Measurements from ENCODE around the gene COL6A5.
"Not testable (repeated sequence)": the region's sequence is repeated elsewhere in the genome, so short reads cannot be mapped to it uniquely, and the experiment has no call there.

Gene COL6A5, protein sequence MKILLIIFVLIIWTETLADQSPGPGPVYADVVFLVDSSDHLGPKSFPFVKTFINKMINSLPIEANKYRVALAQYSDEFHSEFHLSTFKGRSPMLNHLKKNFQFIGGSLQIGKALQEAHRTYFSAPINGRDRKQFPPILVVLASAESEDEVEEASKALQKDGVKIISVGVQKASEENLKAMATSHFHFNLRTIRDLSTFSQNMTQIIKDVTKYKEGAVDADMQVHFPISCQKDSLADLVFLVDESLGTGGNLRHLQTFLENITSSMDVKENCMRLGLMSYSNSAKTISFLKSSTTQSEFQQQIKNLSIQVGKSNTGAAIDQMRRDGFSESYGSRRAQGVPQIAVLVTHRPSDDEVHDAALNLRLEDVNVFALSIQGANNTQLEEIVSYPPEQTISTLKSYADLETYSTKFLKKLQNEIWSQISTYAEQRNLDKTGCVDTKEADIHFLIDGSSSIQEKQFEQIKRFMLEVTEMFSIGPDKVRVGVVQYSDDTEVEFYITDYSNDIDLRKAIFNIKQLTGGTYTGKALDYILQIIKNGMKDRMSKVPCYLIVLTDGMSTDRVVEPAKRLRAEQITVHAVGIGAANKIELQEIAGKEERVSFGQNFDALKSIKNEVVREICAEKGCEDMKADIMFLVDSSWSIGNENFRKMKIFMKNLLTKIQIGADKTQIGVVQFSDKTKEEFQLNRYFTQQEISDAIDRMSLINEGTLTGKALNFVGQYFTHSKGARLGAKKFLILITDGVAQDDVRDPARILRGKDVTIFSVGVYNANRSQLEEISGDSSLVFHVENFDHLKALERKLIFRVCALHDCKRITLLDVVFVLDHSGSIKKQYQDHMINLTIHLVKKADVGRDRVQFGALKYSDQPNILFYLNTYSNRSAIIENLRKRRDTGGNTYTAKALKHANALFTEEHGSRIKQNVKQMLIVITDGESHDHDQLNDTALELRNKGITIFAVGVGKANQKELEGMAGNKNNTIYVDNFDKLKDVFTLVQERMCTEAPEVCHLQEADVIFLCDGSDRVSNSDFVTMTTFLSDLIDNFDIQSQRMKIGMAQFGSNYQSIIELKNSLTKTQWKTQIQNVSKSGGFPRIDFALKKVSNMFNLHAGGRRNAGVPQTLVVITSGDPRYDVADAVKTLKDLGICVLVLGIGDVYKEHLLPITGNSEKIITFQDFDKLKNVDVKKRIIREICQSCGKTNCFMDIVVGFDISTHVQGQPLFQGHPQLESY (N-terminal part only)

DNA sequence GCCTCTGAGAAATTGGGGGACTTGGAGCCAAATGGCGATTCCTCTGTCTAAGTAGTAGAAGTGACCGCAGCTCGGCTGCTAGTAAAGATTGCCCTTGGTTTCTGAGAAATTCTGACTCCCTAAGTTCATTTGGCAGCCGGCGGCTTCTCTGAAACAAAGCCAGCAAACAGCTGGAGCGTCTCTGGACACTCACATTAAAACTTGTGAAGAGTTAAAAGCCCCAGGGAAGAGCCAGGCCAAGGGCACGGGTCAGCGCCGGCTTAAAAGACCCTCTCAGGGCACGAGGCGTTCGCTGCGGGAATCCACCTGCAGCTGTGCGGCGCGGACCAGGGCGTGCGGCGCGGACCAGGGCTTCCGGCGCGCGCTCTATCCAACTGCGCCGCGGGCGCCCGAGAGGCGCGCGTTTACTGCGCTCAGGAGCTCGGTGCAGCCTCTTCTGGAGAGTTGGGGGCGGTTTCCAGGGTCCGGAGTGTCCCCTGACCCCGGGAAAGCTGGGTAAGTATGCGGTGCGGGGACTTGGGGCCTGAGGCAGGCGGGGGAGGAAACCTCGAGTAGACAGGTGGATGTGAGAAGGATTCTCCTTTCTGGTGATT lies at the start of gene COL6A5:
COL6A5 (plus strand) TSS at position 186 of the 593 bp plus-strand sequence. CDS start 27,967 bp downstream, outside the sequence.
- no peak for DNase-seq (ENCODE audit: low read depth)

DNA sequence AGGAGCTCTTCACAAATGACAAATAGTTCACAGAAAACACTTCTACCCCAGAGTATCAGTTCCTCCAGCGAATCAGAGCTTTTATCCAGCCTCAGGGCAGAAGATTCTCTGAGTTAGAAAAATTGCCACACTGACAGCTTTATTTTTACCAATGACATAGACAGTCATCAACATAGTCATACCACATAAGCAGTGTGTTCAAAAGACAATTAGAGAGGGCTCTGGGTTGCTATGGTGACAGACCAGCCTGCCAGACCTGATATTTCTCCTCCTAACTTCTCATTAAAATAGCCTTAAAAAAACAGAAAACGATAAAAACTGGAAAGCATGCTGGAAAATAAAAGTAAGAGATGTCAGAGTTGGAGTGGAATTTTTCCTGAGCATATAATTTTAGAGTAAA lies 45.9 kb upstream of the COL6A5 start:
- DNase-seq (ENCODE audit: low read depth): no peak

GRCh38 chr3:130300888-130301287 lies 44.6 kb upstream of the COL6A5 start:
- DNase-seq (ENCODE audit: low read depth): no peak

DNA sequence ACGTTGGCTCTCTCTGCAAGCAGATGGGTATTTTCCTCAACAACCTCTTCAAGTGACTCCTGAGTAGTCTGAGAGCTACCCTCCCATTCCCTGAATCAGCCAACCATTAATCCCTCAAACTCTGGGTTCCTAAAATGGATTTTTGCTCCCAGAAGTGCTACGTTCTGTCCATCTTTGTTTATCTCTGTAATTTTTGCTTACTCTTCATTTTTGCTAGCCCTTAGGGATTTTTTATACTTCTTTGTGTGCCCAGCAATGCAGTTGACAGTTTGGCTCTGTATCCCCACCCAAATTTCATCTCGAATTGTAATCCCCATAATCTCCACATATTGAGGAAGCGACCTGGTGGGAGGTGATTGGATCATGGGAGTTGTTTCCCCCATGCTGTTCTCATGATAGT lies 35.4 kb upstream of the COL6A5 start:
- no peak for DNase-seq (ENCODE audit: low read depth)

- no peak for DNase-seq (ENCODE audit: low read depth)
Measured at GRCh38 chr3:130312374-130312773, 33.1 kb upstream of the COL6A5 start.

DNA sequence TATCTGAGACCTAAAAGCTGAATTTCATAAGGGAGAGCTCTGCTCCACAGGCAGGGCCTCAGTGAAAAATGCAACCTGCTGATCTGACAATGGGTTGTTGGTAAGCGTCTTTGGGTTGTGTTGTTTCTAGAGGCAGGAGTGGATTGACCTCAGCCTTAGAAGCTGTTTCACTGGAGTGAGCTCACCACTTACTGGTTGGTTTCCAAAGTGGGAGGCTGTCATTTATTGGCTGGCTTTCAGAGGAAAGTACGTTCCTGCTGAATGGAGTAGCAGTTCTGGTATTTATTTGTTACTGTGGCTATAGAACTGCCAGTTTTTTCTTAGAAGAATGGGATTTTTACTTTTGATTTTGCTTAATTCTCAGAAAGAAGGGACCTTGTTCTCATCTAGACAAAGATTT lies 29.3 kb upstream of the COL6A5 start:
- DNase-seq (ENCODE audit: low read depth): no peak

- DNase-seq (ENCODE audit: low read depth): no peak
Measured at GRCh38 chr3:130323503-130323902, 22.0 kb upstream of the COL6A5 start.

- no peak for DNase-seq (ENCODE audit: low read depth)
Measured at GRCh38 chr3:130340766-130341165, 4.7 kb upstream of the COL6A5 start.

DNA sequence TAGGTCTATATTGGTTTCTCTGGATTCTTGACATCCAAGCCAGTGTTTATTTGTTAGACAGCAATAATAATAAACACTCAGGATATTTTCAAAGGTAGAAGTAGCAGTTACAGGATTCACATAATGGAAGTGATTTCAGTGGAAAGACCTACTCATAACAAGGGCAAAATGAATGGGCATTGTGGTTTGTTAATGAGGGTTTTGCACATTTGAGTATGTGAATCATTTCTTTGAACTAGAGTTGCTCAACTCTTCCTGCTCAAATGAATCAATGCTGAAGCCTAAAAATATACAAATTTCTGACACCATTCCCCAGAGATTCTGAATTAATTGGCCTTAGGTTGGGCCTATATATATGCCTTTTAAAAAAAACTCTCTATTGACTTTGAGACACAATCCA lies 4.1 kb upstream of the COL6A5 start:
- DNase-seq (ENCODE audit: low read depth): no peak

GRCh38 chr3:130341882-130342281 lies 3.6 kb upstream of the COL6A5 start:
- DNase-seq (ENCODE audit: low read depth): no peak

- DNase-seq (ENCODE audit: low read depth): no peak
Measured at GRCh38 chr3:130342821-130343661, 2.4 kb upstream of the COL6A5 start.

GRCh38 chr3:130348258-130348657 lies 2.8 kb downstream of the COL6A5 start:
- not testable (repeated sequence) for DNase-seq (ENCODE audit: low read depth)

GRCh38 chr3:130354430-130354829 lies 9.0 kb downstream of the COL6A5 start:
- no peak for DNase-seq (ENCODE audit: low read depth)

DNA sequence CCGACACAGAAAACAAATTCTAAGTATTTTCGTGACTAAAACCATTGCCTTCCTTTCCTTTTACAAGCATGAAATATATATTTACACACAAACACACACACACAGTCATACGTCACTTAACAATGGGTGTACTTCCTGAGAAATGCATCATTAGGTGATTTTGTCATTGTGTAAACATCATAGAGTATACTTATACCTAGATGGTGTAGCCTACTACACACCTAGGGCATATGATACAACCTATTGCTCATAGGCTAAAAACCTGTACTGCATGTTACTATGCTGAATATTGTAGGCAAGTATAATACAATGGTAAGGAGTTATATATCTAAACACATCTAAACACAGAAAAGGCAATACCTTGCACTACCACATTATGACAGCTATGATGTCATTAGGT lies 28.6 kb downstream of the COL6A5 start:
- no peak for DNase-seq (ENCODE audit: low read depth)

GRCh38 chr3:130374908-130375307 lies 29.4 kb downstream of the COL6A5 start:
- DNase-seq (ENCODE audit: low read depth): no peak

GRCh38 chr3:130377960-130378676 lies 32.6 kb downstream of the COL6A5 start:
- no peak for DNase-seq (ENCODE audit: low read depth)

GRCh38 chr3:130378677-130379191 lies 33.3 kb downstream of the COL6A5 start:
- no peak for DNase-seq (ENCODE audit: low read depth)

DNA sequence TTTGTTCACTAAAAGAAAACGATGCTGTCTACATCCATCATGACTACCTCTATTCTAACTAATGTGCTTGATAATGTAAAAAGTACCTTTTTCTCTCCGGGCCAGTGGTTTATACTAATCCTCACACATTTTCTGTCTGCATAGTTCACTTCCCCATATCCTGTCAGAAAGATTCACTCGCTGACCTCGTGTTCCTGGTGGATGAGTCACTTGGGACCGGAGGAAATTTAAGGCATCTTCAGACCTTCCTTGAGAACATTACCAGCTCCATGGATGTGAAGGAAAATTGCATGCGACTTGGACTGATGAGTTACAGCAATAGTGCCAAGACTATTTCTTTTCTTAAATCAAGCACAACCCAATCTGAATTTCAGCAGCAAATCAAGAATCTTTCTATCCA lies 33.8 kb downstream of the COL6A5 start:
- DNase-seq (ENCODE audit: low read depth): no peak

GRCh38 chr3:130380398-130380797 lies 34.9 kb downstream of the COL6A5 start:
- DNase-seq (ENCODE audit: low read depth): no peak

DNA sequence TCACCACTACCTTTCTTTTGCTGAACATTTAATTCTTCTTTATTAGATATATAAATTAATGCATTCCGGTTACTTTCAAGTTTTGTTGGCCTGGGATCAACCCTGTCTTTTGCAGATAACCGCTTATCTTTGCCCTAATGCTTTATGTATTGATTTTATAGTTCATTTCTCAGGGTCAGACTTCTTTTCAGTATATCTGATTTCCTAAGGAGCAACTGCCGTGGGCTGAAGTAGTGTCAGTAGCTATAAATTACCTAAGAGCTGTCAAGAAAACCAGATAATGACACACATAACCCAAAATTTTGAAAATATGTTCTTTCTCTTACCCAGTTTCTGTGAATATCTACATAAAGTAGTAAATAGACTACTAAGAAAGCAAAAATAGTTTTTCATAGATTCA lies 38.0 kb downstream of the COL6A5 start:
- DNase-seq (ENCODE audit: low read depth): no peak

Data from activated gamma-delta T cell treated with anti-CD3 and anti-CD28 coated beads, Interleukin-2, amount 50 U/mL, for 16 hours (primary cell).